ENCODE data around the gene GAST.
A peak's percentile ranks its signal among the peaks of the same experiment; 100 is the strongest.
"Not testable (repeated sequence)": the region's sequence is repeated elsewhere in the genome, so short reads cannot be mapped to it uniquely, and the experiment has no call there.

Gene GAST

DNA sequence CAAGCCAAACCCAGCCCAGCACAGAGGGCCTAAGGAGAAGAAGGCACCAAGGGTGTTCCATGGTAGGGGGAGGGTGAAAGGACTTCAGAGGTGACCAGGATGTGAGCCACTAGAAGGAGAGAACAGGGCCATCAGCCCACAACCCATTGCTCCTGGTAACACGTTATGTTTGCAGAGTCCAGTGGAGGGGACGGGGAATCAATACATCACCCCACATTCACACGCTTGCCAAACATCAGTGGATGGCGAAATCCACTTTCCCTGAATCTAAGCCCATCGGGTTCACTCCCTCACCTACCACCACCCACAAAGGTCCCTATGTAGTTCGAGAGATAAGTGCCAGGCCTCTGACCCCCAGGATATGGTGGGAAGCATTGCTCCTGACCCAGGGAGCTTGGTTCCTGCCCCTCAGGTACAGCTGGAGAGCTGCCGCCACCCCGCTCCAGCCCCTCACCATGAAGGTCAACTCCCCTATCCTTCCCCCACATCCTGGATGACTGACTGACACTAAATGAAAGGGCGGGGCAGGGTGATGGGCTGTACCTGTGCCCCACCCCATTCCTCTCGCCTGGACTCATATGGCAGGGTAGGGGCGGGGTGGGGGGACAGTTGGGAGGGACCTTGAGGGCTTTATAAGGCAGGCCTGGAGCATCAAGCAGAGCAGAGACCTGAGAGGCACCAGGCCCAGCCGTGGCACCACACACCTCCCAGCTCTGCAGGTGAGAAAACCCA lies at the start of gene GAST:
Gene GAST (plus strand): TSS at position 663 of the 732 bp plus-strand sequence. CDS start 3,106 bp downstream, outside the sequence.
- DNase-seq (ENCODE audit: low read depth), result no peak

DNA sequence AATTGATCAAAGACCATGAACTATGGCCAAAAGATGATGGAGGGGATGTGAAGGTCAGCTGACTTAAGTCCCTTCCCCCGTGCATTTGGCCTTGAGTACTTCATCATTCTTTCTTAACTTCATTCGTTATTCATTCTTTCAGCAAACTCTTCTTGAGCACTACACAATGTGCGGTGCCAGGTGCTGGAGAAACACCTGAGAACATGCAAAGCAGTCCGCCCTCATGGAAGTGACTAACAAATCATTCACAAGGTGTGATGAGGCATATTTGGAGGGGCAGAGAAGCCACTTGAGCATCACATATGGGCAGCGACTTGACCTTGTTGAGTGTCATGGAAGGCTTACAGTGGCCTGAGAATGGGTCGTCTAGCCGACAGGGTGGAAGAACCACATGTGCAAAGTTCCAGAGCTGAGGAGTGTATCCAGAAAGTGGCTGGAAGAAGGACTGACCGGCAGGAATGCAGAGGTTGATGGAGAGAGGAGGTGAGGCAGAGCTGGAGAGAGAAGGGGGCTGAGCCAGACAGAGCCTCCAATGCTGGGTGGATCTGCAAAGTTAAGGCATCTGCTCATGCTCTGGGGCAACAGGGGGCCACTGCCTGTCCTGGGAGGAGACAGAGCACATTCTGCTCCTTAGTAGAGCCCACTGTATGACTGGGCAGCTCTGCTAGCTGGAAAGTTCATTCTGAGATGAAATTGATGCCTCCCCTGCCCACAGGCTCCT lies 48.5 kb upstream of the GAST start:
- DNase-seq (ENCODE audit: low read depth), result no peak

- DNase-seq (ENCODE audit: low read depth), result no peak
Measured at GRCh38 chr17:41664172-41664457, 48.0 kb upstream of the GAST start.

GRCh38 chr17:41664587-41665565 lies 47.3 kb upstream of the GAST start:
- DNase-seq (ENCODE audit: low read depth), result no peak

DNA sequence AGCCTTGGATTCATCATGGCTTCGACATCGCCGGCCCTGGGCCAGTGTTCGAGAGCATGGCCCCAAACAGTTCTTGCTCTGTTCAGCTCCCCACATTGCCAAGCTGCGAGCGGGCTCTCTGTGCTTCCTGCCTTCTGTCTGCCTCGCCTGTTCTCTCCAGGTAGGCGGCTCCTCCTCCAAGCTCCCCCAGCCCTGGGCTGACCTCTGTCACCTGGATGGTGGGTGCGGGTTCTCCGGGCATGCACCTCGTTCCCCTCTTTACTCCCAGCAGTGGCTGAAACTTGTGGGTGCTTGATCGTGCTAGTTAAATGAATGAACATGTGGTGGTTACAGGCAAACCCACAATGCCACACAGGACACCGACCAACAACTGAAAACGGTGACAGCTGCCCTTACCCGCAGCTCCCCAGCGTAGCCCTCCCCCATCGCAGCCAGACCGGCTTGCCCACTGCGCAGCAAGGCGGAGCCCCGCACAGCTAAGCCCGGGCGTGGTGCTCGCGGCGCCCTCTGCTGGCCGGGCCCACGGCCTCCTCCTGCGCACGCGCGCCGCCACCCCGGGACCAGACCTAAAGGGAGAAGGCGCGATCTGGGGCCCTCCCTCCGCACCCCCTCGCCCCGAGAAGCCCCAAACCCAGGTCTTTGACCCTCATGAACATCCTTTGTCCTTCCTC lies 46.4 kb upstream of the GAST start:
- peak; percentile 74 for DNase-seq (ENCODE audit: low read depth)

- no peak for DNase-seq (ENCODE audit: low read depth)
Measured at GRCh38 chr17:41666237-41666641, 45.9 kb upstream of the GAST start.

DNA sequence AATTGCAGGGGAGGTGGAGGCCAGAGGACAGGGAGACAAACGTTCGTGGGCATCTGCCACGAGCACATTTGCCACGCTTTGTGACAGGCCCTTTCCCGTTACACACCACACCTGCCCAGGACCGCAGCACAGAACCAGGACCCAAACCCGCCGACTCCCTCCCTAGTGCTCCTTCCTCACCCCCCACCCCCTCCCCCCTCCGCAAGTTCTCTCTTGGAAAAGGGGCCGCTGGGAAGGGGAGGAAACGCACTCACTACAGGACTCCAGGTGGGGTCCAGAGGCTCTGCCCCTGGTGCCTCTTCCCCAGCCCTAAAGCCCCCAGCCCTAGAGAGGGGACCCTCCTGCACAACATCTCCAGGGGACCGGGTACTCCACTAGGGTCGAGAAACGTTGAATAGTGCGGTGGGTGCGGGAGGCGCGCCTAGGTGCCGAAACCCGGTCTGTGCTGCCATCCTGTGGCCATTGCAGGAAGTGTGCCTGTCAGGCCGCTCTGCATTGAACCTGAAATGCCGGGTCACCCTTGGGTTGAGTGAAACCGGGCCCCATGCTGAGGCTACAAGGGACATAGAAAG lies 45.3 kb upstream of the GAST start:
- DNase-seq (ENCODE audit: low read depth), result peak; percentile 86

- no peak for DNase-seq (ENCODE audit: low read depth)
Measured at GRCh38 chr17:41667280-41668041, 44.7 kb upstream of the GAST start.

DNA sequence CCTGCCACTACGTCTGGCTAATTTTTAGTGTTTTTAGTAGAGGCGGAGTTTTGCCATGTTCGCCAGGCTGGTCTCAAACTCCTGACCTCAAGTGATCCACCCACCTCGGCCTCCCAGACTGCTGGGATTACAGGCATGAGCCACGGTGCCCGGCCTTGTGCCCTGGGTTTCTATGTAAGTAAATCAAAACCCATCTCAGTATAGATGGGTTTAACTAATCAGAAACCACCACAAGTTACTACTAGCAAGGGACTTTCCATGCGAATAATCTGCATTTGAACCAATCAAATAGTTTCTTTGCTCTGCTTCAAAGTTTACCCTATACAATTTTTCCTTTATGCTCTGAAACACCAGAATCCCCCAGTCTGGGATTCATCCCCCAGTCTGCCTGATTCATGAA lies 40.0 kb upstream of the GAST start:
- no peak for DNase-seq (ENCODE audit: low read depth)

DNA sequence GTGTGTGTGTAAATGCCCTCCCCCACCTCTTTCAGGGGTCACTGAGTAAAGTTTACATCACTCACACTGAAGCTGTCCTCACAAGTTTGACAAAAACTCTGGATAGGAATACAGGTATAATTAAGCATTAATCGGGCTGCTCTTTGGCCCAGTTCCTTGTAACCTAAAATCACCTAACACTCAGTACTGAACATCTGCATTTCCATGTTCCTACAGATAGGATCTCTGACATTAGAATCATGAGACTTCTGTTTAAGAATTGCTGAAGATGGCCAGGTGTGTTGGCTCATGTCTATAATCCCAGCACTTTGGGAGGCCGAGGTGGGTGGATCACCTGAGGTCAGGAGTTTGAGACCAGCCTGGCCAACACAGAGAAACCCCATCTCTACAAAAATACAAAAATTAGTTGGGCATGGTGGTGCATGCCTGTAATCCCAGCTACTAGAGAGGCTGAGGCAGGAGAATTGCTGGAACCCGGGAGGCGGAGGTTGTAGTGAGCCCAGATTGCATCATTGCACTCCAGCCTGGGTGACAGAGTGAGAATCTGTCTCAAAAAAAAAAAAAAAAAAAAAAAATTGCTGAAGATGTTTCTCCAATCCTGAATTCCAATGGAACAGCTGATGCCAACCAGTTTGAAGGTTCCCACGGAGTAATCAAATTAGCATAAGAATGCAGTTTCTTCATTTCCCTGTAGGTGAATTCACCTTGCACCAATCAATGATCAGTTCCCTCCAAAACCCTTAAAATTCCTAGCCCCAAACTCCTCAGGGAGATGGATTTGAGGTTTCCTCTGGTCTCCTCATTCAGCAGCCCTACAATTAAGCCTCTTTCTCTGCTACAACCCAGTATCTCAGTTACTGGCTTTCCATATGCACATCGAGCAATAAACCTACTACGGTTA lies 36.7 kb upstream of the GAST start:
- DNase-seq (ENCODE audit: low read depth), result not testable (repeated sequence)

DNA sequence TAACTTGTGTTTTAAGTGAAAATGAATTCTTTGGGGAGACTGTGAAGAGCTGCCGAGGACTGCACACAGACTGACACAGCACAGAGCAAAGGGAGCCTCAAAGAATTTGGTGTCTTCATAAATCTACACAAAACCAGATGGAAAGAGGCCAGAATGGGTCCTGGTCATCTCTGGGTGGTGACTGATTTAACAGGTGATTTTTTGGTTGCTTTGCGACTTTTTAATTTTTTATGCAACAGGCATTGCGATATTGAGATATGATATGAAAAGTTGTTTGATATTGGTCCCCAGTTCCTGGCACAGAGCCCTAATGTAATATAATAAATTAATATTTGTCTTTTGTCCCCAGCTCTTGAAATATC lies 36.1 kb upstream of the GAST start:
- DNase-seq (ENCODE audit: low read depth), result no peak

DNA sequence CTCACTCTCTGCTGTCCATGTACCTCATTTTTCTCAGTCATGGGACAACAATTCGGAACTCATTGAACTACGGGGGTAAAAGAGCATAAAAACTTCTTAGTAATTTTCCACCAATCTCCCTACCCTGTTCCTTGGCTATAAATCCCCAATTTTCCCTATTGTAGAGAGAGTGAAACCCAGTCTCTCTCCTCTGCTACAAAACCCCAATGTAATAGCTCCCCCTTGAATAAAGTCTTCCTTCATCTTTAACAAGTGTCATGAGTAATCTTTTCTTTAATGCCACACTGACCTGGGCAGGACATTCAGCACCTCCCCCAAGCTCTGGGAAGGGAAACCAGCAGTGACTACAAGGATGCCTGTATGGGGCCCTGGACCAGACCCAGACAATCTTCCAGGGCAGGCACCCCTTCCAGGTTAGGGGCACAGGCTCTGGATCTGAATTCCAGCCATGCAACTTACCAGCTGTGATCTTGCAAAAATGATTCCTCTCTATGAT lies 33.7 kb upstream of the GAST start:
- DNase-seq (ENCODE audit: low read depth), result no peak

DNA sequence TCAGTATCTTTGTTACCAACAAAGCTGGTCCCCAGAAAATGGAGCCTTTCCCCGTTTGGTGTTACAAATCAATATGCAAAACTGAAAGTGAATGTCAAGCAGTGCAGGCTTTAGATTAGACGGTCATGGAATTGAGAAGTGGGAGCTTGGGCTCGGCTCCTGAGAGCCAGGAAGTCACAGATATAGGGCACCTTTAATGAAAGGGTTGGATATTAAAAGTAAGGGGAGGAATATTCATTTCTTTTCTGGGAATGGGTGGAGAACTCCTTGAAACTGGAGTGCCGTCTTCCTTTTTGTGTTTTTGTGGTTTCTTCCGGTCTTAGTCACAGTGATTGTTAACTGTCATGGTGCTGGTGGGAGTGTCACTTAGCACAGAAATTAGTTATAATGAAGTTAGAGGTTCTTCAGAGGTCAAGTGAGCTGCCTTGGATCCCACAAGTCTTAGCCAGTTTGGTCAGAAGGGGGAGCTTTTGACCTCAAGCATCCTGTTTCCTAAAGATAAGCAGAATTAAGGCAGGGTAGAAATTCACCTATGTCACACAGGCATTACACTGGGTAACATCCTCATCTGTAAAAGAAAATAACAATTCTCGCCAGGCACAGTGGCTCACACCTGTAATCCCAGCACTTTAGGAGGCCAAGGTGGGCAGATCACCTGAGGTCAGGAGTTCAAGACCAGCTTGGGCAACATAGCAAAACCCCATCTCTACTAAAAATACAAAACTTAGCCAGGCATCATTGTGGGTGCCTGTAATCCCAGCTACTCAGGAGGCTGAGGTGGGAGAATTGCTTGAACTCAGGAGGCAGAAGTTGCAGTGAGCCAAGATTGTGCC lies 33.0 kb upstream of the GAST start:
- DNase-seq (ENCODE audit: low read depth), result no peak

DNA sequence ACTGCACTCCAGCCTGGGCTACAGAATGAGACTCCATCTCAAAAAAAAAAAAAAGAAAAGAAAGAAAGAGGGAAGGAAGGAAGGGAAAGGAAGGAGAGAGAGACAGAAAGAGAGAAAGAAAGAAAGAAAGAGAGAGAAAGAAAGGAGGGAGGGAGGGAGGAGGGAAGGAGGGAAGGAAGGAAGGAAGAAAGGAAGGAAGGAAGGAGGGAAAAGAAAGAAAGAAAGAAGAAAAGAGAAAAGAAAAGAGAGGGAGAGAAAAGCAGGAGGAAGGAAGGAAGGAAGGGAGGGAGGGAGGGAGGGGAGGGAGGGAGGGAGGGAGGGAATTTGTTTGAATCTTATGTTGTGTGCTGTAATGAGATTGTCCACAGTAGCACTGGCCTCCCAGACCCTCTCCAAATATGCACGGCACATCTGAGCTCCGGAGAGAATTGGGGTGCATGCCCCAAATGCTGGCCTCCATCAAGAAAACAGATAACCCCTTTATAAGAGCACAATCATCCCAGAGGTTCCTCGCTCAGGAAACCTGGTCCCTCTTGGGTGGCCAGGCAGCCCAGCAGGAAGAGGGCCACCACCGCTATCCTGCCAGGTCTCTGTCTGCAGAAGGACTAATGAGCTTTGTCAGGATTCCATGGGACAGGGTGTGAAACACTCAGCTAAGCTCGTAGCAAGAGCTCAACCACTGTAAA lies 32.2 kb upstream of the GAST start:
- no peak for DNase-seq (ENCODE audit: low read depth)

DNA sequence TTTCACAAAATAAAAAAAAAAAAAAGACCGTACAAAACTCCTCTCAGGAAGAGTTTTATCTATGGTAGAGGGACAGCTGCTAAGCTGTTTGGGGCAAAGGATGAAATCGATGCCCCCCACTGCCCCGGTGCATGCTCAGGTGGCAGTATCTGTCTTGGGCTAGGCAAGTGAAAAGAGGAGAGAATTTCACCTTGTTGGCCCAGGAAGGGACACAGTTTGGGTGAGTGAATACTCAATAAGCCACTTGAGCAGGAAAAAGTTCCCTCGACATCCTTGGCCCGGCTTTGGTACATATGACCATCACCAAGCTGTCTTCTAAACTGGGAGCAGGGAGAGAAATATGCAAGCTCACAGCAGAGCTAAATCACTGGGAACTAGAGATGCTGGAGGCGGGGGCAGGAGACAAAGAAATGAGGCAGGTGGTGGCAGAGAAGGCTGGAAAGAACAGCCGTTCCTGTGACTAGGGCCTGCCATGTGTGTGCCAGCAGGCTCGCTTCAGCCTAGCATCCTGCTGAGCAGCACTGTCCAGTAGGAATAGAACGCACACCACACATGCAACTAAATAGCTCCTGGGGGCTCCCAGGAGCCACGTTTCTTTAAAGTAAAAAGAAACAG lies 31.6 kb upstream of the GAST start:
- no peak for DNase-seq (ENCODE audit: low read depth)

- DNase-seq (ENCODE audit: low read depth), result no peak
Measured at GRCh38 chr17:41681776-41682175, 30.4 kb upstream of the GAST start.

GRCh38 chr17:41682631-41683030 lies 29.5 kb upstream of the GAST start:
- no peak for DNase-seq (ENCODE audit: low read depth)
